HepG2 (cell line): ENCODE data around the gene FYB1. TPM values are rescaled to one million over a fixed set of nuclear protein-coding genes. Genes with fewer than 3 reads are reported as not detected.
"Not testable (repeated sequence)": the region's sequence is repeated elsewhere in the genome, so short reads cannot be mapped to it uniquely, and the experiment has no call there.

Experiments used
- ATAC-seq: fragments of 200-7000 bp; cut with Tn5 transposase; 3 replicates; pipeline ENCODE4 v1.9.1; 2020; ENCODE audit warnings: mild to moderate bottlenecking, moderate library complexity
- BruUV-seq: library from RNA; stranded (reverse); fragments of 400-500 nt; replicated peaks from 2 replicates; lab custom pipeline; 2021; lab: Mats Ljungman, UMichigan
- CTCF ChIA-PET: fragments of 300-600 bp; formaldehyde crosslinking; extraction: SDS; loops from one replicate; lab custom pipeline; 2021; ENCODE audit warnings: low total read pairs, inconsistent platforms, low intra/inter-chr PET ratio; lab: Yijun Ruan, JAX
- POLR2A ChIA-PET: fragments of 350-600 bp; sonication (Branson Sonifier 250); formaldehyde crosslinking; loops from one replicate; lab custom pipeline; 2020; ENCODE audit warnings: antibody characterized with exemption, inconsistent platforms; lab: Yijun Ruan, JAX
- DNase-seq: peaks from one replicate; pipeline ENCODE4 v3.0.0-alpha.2; 2015; ENCODE audit warnings: low spot score
- FAIRE-seq: peaks from 3 replicates; lab custom pipeline; 2011; peaks lifted over from hg19 to GRCh38; lab: Jason Lieb, UNC
- H2AFZ ChIP-seq: one replicate; pipeline ENCODE4 v1.6.1; 2011; ENCODE audit warnings: low read length, inconsistent platforms
- H3K27ac ChIP-seq: fragments of 300-600 bp; 3 replicates; pipeline ENCODE4 v1.8.0; 2011; ENCODE audit warnings: mixed run types, mild to moderate bottlenecking, mixed read lengths, low read length, inconsistent platforms; ENCODE audit not compliant: insufficient read depth; ENCODE audit errors: extremely low read length
- H3K27me3 ChIP-seq, 2 experiments: fragments of 200-600 bp in 1 of 2; 2 replicates in 1 of 2; 3 replicates in 1 of 2; pipeline versions ENCODE4 v1.6.0 to v1.8.0; 2011; ENCODE audit warnings: low read length in 2 of 2, mild to moderate bottlenecking in 2 of 2, moderate library complexity in 2 of 2, inconsistent platforms in 1 of 2; ENCODE audit not compliant: insufficient read depth in 2 of 2, control insufficient read depth in 1 of 2
- H3K36me3 ChIP-seq, 2 experiments: fragments of 200-600 bp in 1 of 2; replicated peaks in 1 of 2; 2 replicates in 1 of 2; 3 replicates in 1 of 2; pipeline versions ENCODE4 v1.5.1 to v1.8.0; 2011; ENCODE audit warnings: low read length in 2 of 2, inconsistent platforms in 1 of 2; ENCODE audit not compliant: insufficient read depth in 2 of 2, control insufficient read depth in 1 of 2
- H3K4me1 ChIP-seq: 2 replicates; pipeline ENCODE4 v1.5.1; 2012; ENCODE audit warnings: low read length, inconsistent platforms; ENCODE audit not compliant: insufficient read depth
- H3K4me2 ChIP-seq: 2 replicates; pipeline ENCODE4 v1.6.0; 2011; ENCODE audit warnings: low read depth, low read length, inconsistent platforms
- H3K4me3 ChIP-seq, 3 experiments: fragments of 200-600 bp in 1 of 3; sonication (generic), shearing (Covaris generic) in 1 of 3; replicated peaks in 1 of 3; 2 replicates each; pipeline ENCODE4 v1.5.1; 2011 to 2016; ENCODE audit warnings: low read length in 3 of 3, inconsistent platforms in 2 of 3, low read depth in 2 of 3, mild to moderate bottlenecking in 2 of 3, control low read depth in 1 of 3, mixed read lengths in 1 of 3; ENCODE audit not compliant: insufficient read depth in 1 of 3
- H3K79me2 ChIP-seq: one replicate; pipeline ENCODE4 v1.6.1; 2011; ENCODE audit warnings: low read length, inconsistent platforms; ENCODE audit not compliant: insufficient read depth
- H3K9ac ChIP-seq: 2 replicates; pipeline ENCODE4 v1.6.0; 2011; ENCODE audit warnings: mild to moderate bottlenecking, low read depth, low read length, inconsistent platforms; ENCODE audit not compliant: insufficient read depth
- H3K9me3 ChIP-seq: 2 replicates; pipeline ENCODE4 v1.5.1; 2012; ENCODE audit warnings: mild to moderate bottlenecking, low read length
- H4K20me1 ChIP-seq: 2 replicates; pipeline ENCODE4 v1.6.0; 2011; ENCODE audit warnings: inconsistent platforms, mild to moderate bottlenecking, low read length, moderate library complexity; ENCODE audit not compliant: insufficient read depth
- CEBPB ChIP-seq: IDR thresholded peaks from 2 replicates; pipeline ENCODE4 v1.6.1; 2011; ENCODE audit warnings: low read depth, low read length, improper control_type of control experiment, borderline replicate concordance
- ZBTB38 ChIP-seq: sonication (generic); formaldehyde crosslinking; IDR thresholded peaks from 2 replicates; pipeline ENCODE4 v1.5.1; 2020; ENCODE audit warnings: mild to moderate bottlenecking, missing genetic modification reagents
- WGBS: methylation state at CpG from one replicate; pipeline ENCODE4 v1.1.6; 2017; ENCODE audit warnings: low lambda C conversion rate; 5-methylcytosine and 5-hydroxymethylcytosine counted together
- in situ Hi-C: cut with HindIII; loops from 2 replicates; pipeline ENCODE4 v1.10.0; 2017; ENCODE audit warnings: low pct_unique_long_range_greater_than_20kb; ENCODE audit not compliant: extremely low pct_ligation_motif_present
- intact Hi-C: fragments of 100-400 bp; cut with micrococcal nuclease; formaldehyde crosslinking; loops from one replicate; pipeline ENCODE4 v1.10.0; 2022; ENCODE audit not compliant: unreplicated experiment
- polyA plus RNA-seq, 8 experiments: library from polyadenylated mRNA; depleted of rRNA in 3 of 8; stranded (reverse) in 7 of 8; unstranded in 1 of 8; fragments of >200 nt; fragmentation: Illumina TruSeq in 4 of 8; extraction: Trizol in 4 of 8; gene quantifications; 2 replicates each; pipeline versions ENCODE4 v1.2.1 to v1.2.3, GENCODE V29; 2011 to 2016; ENCODE audit warnings: low read depth in 4 of 8, missing spikeins in 1 of 8, mixed read lengths in 1 of 8; ENCODE audit not compliant: insufficient read depth in 1 of 8
- total RNA-seq, 5 experiments: library from RNA; depleted of rRNA; stranded (reverse); fragments of >200 nt; fragmentation: Illumina TruSeq; extraction: Trizol; gene quantifications; 2 replicates each; pipeline ENCODE4 v1.2.3, GENCODE V29; 2016; ENCODE audit warnings: low read depth in 1 of 5
- TF ChIP-seq, protein P1 (sequence below): sonication (generic); formaldehyde crosslinking; IDR thresholded peaks from 2 replicates; pipeline ENCODE4 v1.4.0; 2020; ENCODE audit warnings: mild to moderate bottlenecking, missing genetic modification reagents

The FYB1 gene
- total and polyA plus RNA-seq, 2 of the 13 experiments (the other 11 are each of a cell fraction or from before 2014, with no cell fraction given), result 0.03 TPM; not detected in 1

- no TSS peak for BruUV-seq
- no peaks in the 10 kb centered on the region for H3K36me3 ChIP-seq
- H3K4me1 ChIP-seq, result peaks cover 13% of the 10 kb centered on the region
- no peak overlapping the region for H3K9ac ChIP-seq
- H3K9me3 ChIP-seq, result no peaks in the 10 kb centered on the region
- no peak overlapping the region for H3K4me2 ChIP-seq
- no peaks in the 10 kb centered on the region for H4K20me1 ChIP-seq
- no peak for FAIRE-seq
- WGBS, result 27% methylated on average over 3 of the region's 3 CpGs
- ChIA-PET POLR2A (no interaction called here), CTCF (no interaction called here)
- H2AFZ ChIP-seq, result no peak overlapping the region
- in situ Hi-C loops (loop anchor here (25.0 kb wide), 1 partner anchor 339 kb away; no protein-coding TSS in a partner anchor), intact Hi-C loops (no loop called here)
- no peak for ATAC-seq
- H3K27ac ChIP-seq, result no peak overlapping the region
- H3K79me2 ChIP-seq, result no peaks in the 10 kb centered on the region
- TF ChIP-seq, protein P1, sequence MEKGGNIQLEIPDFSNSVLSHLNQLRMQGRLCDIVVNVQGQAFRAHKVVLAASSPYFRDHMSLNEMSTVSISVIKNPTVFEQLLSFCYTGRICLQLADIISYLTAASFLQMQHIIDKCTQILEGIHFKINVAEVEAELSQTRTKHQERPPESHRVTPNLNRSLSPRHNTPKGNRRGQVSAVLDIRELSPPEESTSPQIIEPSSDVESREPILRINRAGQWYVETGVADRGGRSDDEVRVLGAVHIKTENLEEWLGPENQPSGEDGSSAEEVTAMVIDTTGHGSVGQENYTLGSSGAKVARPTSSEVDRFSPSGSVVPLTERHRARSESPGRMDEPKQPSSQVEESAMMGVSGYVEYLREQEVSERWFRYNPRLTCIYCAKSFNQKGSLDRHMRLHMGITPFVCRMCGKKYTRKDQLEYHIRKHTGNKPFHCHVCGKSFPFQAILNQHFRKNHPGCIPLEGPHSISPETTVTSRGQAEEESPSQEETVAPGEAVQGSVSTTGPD (CRISPR knock-in tag), result no peak
- TF ChIP-seq ZBTB38 (CRISPR knock-in tag) (no peak), CEBPB (peak; percentile 49; the same call in 1 of the 2 replicates)
- H3K27me3 ChIP-seq, result no peaks in the 10 kb centered on the region
- DNase-seq, result no peak
- no peak overlapping the region for H3K4me3 ChIP-seq
These were observed 4.3 kb upstream of the FYB1 start for GRCh38 chr5:39223565-39224156.

GRCh38 chr5:39221671-39222070 lies 2.3 kb upstream of the FYB1 start:
- CTCF ChIA-PET, result interaction anchor here (1.0 kb wide), 1 partner anchor 62 kb away, joined by 3 read pairs; no protein-coding TSS in a partner anchor
- H3K9ac ChIP-seq, DNase-seq, H3K9me3 ChIP-seq, BruUV-seq, intact Hi-C loops, H3K36me3 ChIP-seq, H3K4me2 ChIP-seq, H3K4me3 ChIP-seq, POLR2A ChIA-PET, FAIRE-seq, ATAC-seq, H3K79me2 ChIP-seq, H4K20me1 ChIP-seq, H3K27ac ChIP-seq, H3K27me3 ChIP-seq, H2AFZ ChIP-seq: not testable (repeated sequence)
- WGBS, result 28% methylated on average over 5 of the region's 5 CpGs
- peaks cover 13% of the 10 kb centered on the region for H3K4me1 ChIP-seq
- in situ Hi-C loops, result loop anchor here (25.0 kb wide), 1 partner anchor 341 kb away; no protein-coding TSS in a partner anchor
